Vagina (tissue), 2 donors: ENCODE measurements around the gene SPECC1. TPM values are rescaled to one million over a fixed set of nuclear protein-coding genes. Genes with fewer than 3 reads are reported as not detected.

Source experiments
- DNase-seq, 2 donors: peaks; one replicate each; pipeline ENCODE4 v3.0.0-alpha.2; 2017; ENCODE audit errors: extremely low spot score in 2 of 2
- H3K27ac ChIP-seq: fragments of 200-600 bp; sonication (generic); one replicate; pipeline ENCODE4 v1.5.1; 2019
- H3K27me3 ChIP-seq: fragments of 200-600 bp; sonication (generic); one replicate; pipeline ENCODE4 v1.5.1; 2019
- H3K36me3 ChIP-seq, 2 donors: fragments of 200-600 bp; sonication (generic); one replicate each; pipeline ENCODE4 v1.5.1; 2017 to 2019
- H3K4me1 ChIP-seq: fragments of 200-600 bp; sonication (generic); one replicate; pipeline ENCODE4 v1.5.1; 2019
- H3K4me3 ChIP-seq, 2 donors: fragments of 200-600 bp; sonication (generic); 1 replicate in 1 of 2; 2 replicates in 1 of 2; pipeline ENCODE4 v1.5.1; 2016 to 2019
- H3K9me3 ChIP-seq: fragments of 200-600 bp; sonication (generic); one replicate; pipeline ENCODE4 v1.5.1; 2019
- CTCF ChIP-seq, 3 experiments: fragments of 450-650 bp in 2 of 3; fragments of 200-600 bp in 1 of 3; sonication (generic) in 1 of 3; IDR thresholded peaks; one replicate each; pipeline ENCODE4 v1.5.1; 2017 to 2019; ENCODE audit warnings: antibody characterized with exemption in 3 of 3, mild to moderate bottlenecking in 2 of 3, moderate library complexity in 2 of 3
- POLR2A ChIP-seq, 2 donors: fragments of 450-650 bp; IDR thresholded peaks; one replicate each; pipeline ENCODE4 v1.6.1; 2017; ENCODE audit warnings: antibody characterized with exemption in 2 of 2, mild to moderate bottlenecking in 2 of 2, moderate library complexity in 2 of 2
- POLR2AphosphoS5 ChIP-seq, 2 donors: sonication (generic); formaldehyde crosslinking; IDR thresholded peaks; one replicate each; pipeline ENCODE4 v1.9.0; 2017; ENCODE audit warnings: antibody characterized with exemption in 2 of 2, mild to moderate bottlenecking in 2 of 2, low read depth in 1 of 2; ENCODE audit not compliant: insufficient read depth in 1 of 2
- intact Hi-C: fragments of 100-400 bp; cut with DNase I; formaldehyde crosslinking; loops from one replicate; pipeline ENCODE4 v1.15.1; 2023
- total RNA-seq: library from RNA; depleted of rRNA; stranded (reverse); fragments of >200 nt; gene quantifications from one replicate; pipeline ENCODE4 v1.2.3, GENCODE V29; 2016

Gene SPECC1
- total RNA-seq, 1 donor from 2014 or later: 25.3 TPM

DNA sequence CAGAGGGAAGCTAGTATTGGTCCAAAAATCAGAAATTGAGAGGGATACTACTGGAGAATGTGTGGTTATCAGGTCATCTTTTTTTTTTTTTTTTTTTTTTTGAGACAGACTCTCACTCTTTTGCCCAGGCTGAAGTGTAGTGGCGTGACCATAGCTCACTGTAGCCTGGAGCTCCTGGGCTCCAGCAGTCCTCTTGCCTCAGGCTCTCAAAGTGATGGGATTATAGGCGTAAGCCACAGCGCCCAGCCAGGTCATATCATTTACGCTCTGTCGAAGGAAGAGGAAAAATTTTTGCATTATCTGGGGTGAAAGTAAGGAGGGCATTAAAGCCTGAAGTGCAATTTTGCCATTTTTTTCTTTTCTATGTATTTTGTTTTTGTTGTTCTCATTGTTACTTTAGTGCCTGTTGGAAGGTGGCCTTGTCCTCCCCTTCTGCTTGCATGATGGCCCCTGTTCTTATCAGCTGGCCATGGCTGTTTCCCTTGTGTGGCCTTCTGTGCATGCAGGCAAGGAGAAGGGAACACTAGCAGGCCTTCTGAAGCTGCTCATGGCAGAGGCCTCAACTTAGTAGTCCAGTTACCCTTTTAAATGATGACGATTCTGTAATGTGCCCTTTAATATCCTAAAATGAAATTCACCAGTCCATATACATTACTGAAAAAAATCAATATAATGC lies 118.3 kb downstream of the SPECC1 start:
- Histone ChIP-seq H3K4me1 (no peaks in the 10 kb centered on the region), H3K4me3 (no peak overlapping the region), H3K36me3 (no peaks in the 10 kb centered on the region), H3K9me3 (no peaks in the 10 kb centered on the region), H3K27me3 (no peaks in the 10 kb centered on the region), H3K27ac (no peak overlapping the region)
- DNase-seq: no peak
- TF ChIP-seq POLR2AphosphoS5 (IDR thresholded peaks at IDR 0.05; ENCODE audit: insufficient read depth in 1 of 2, low read depth in 1 of 2) (no peak), CTCF (IDR thresholded peaks at IDR 0.05) (no peak), POLR2A (IDR thresholded peaks at IDR 0.05) (no peak)
- intact Hi-C loops: no loop called here

DNA sequence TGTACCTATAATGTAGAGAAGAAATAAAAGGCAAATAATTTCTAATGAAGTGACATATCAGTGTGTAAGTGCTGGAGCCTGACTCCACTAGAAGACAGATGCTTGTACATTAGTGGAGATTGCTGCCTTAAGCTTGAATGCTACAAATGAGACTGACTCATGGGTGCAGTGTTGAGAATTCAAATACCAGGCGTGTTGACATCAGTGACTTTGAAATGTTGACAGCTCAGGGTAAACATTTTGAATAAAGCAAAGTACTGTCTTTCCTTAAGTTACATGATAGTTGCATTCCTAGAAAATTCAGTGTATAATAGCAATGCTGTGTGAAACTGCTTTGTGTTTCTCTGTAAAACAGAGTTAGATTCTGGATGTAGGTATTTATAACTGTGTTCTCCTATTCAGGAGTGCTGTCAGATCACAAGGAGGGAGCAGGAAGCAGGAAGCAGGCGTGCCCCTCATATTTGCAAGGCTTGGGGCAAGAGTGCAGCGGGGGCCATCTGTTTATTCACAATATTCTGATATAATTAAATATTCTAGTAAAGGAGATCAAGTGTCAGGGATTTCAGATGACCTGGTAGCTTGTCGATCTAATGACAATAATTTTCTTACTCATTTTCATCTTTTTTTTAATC lies 119.0 kb downstream of the SPECC1 start:
- H3K27ac ChIP-seq: no peak overlapping the region
- TF ChIP-seq POLR2AphosphoS5 (IDR thresholded peaks at IDR 0.05; ENCODE audit: insufficient read depth in 1 of 2, low read depth in 1 of 2): no peak
- TF ChIP-seq POLR2A (IDR thresholded peaks at IDR 0.05): no peak
- no peak for TF ChIP-seq CTCF (IDR thresholded peaks at IDR 0.05)
- H3K9me3 ChIP-seq: no peaks in the 10 kb centered on the region
- no peaks in the 10 kb centered on the region for H3K36me3 ChIP-seq
- no peak overlapping the region for H3K4me3 ChIP-seq
- H3K27me3 ChIP-seq: no peaks in the 10 kb centered on the region
- H3K4me1 ChIP-seq: no peaks in the 10 kb centered on the region
- DNase-seq: no peak
- intact Hi-C loops: no loop called here

- H3K4me3 ChIP-seq: no peak overlapping the region
- no peaks in the 10 kb centered on the region for H3K27me3 ChIP-seq
- intact Hi-C loops: no loop called here
- H3K4me1 ChIP-seq: no peaks in the 10 kb centered on the region
- no peaks in the 10 kb centered on the region for H3K9me3 ChIP-seq
- no peak for DNase-seq
- no peak for TF ChIP-seq CTCF (IDR thresholded peaks at IDR 0.05)
- no peak for TF ChIP-seq POLR2A (IDR thresholded peaks at IDR 0.05)
- no peak for TF ChIP-seq POLR2AphosphoS5 (IDR thresholded peaks at IDR 0.05; ENCODE audit: insufficient read depth in 1 of 2, low read depth in 1 of 2)
- H3K27ac ChIP-seq: no peak overlapping the region
- no peaks in the 10 kb centered on the region for H3K36me3 ChIP-seq
Observed at GRCh38 chr17:20133517-20133916, 124.4 kb downstream of the SPECC1 start.

GRCh38 chr17:20141198-20141972 lies 132.2 kb downstream of the SPECC1 start:
- intact Hi-C loops: no loop called here
- TF ChIP-seq POLR2AphosphoS5 (IDR thresholded peaks at IDR 0.05; ENCODE audit: insufficient read depth in 1 of 2, low read depth in 1 of 2) (no peak), CTCF (IDR thresholded peaks at IDR 0.05) (no peak), POLR2A (IDR thresholded peaks at IDR 0.05) (no peak)
- Histone ChIP-seq H3K4me1 (no peaks in the 10 kb centered on the region), H3K27ac (no peak overlapping the region), H3K9me3 (no peaks in the 10 kb centered on the region), H3K36me3 (no peaks in the 10 kb centered on the region), H3K4me3 (no peak overlapping the region), H3K27me3 (no peaks in the 10 kb centered on the region)
- DNase-seq: no peak
